Activated CD8-positive, alpha-beta T cell treated with anti-CD3 and anti-CD28 coated beads, Interleukin-2, amount 10 ng/mL, durations not matched to agents 7 days and 5 days (primary cell): Measurements from ENCODE around the gene CA9. TPM values are rescaled to one million over a fixed set of nuclear protein-coding genes. Genes with fewer than 3 reads are reported as not detected.

Source experiments
- ATAC-seq: fragments of 150-1000 bp; cut with Tn5 transposase; one replicate; pipeline ENCODE4 v1.10.0; 2021; ENCODE audit warnings: moderate library complexity
- CTCF ChIA-PET: fragments of 350-600 bp; sonication (Branson Sonifier 250); formaldehyde crosslinking; loops from one replicate; lab custom pipeline; 2021; ENCODE audit warnings: antibody characterized with exemption; lab: Charles Lee
- POLR2A ChIA-PET: fragments of 350-600 bp; sonication (Branson Sonifier 250); formaldehyde crosslinking; loops from one replicate; lab custom pipeline; 2021; ENCODE audit warnings: antibody characterized with exemption; lab: Charles Lee
- DNase-seq: peaks from one replicate; pipeline ENCODE4 v3.0.0-alpha.2; 2020
- H3K27ac Mint-ChIP-seq: one replicate; pipeline ENCODE4 v1.8.0; 2021; ENCODE audit warnings: mild to moderate bottlenecking, mixed read lengths
- H3K27me3 Mint-ChIP-seq: one replicate; pipeline ENCODE4 v1.8.0; 2021; ENCODE audit warnings: low read depth, mixed read lengths
- H3K36me3 Mint-ChIP-seq: one replicate; pipeline ENCODE4 v1.8.0; 2021; ENCODE audit warnings: low read depth, mixed read lengths
- H3K4me1 Mint-ChIP-seq: one replicate; pipeline ENCODE4 v1.8.0; 2021; ENCODE audit warnings: low read depth, mixed read lengths
- H3K4me3 Mint-ChIP-seq: one replicate; pipeline ENCODE4 v1.8.0; 2021; ENCODE audit warnings: mild to moderate bottlenecking, mixed read lengths
- H3K9me3 Mint-ChIP-seq: one replicate; pipeline ENCODE4 v1.8.0; 2022; ENCODE audit warnings: mixed read lengths; ENCODE audit not compliant: insufficient read depth
- total RNA-seq, 2 experiments: library from RNA; stranded (reverse); gene quantifications; one replicate each; pipeline ENCODE4 v1.2.3, GENCODE V29; 2021

CA9 gene
- total RNA-seq, 2 experiments from 2014 or later, result 0.50 to 1.3 TPM

- Mint-ChIP-seq H3K36me3 (peaks cover 5% of the 10 kb centered on the region), H3K4me3 (peak overlapping the region; percentile 45), H3K27me3 (no peaks in the 10 kb centered on the region), H3K27ac (no peak overlapping the region), H3K4me1 (peaks cover 37% of the 10 kb centered on the region), H3K9me3 (no peaks in the 10 kb centered on the region)
- POLR2A ChIA-PET, result interaction anchor here (0.9 to 1.2 kb wide), 3 partner anchors 8 to 35 kb away, joined by 3 to 4 read pairs (median 3); no protein-coding TSS in a partner anchor
- DNase-seq (no peak), ATAC-seq (no peak)
- CTCF ChIA-PET, result interaction anchor here (1.1 to 3.0 kb wide), 5 partner anchors 34 to 88 kb away, joined by 5 to 11 read pairs (median 6); partner anchors contain the start of genes CCDC107 and RMRP
Observed at GRCh38 chr9:35691757-35692301, 18.1 kb downstream of the CA9 start.

DNA sequence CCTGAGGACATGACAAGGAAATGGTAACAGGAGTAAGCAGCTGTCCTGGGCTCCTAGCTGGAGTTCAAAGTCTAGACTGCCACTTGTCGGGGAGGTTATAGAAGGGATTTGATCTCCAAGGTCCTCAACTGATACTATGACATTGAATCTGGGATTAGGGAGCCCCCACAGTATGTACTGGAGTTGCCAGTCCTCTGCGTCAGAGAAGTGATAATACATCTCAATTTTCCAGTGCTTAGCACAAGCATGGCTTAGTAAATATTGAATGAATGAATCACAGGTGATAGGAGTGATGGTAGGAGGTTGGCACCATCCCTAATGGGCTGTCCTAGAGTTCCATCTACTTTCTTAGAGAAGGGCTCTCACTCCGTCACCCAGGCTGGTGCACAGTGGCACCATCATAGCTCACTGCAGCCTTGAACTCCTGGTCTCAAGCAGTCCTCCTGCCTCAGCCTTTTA, 22.2 kb downstream of the CA9 start:
- peaks cover 5% of the 10 kb centered on the region for H3K36me3 Mint-ChIP-seq
- H3K27me3 Mint-ChIP-seq, result no peaks in the 10 kb centered on the region
- ChIA-PET CTCF (interaction anchor here (0.6 to 7.1 kb wide), 39 partner anchors 8 to 593 kb away, joined by 3 to 209 read pairs (median 8); partner anchors contain the start of genes ARHGEF39, CA9, CCDC107 and CD72), POLR2A (interaction anchor here (1.0 to 1.6 kb wide), 6 partner anchors 11 to 92 kb away, joined by 3 to 9 read pairs (median 4); partner anchors contain the start of genes CREB3 and TLN1)
- peaks cover 16% of the 10 kb centered on the region for H3K4me1 Mint-ChIP-seq
- DNase-seq (no peak), ATAC-seq (no peak)
- H3K9me3 Mint-ChIP-seq, result no peaks in the 10 kb centered on the region
- H3K27ac Mint-ChIP-seq, result peak overlapping the region; percentile 32
- no peak overlapping the region for H3K4me3 Mint-ChIP-seq

GRCh38 chr9:35696520-35697215, 22.9 kb downstream of the CA9 start:
- H3K36me3 Mint-ChIP-seq, result peaks cover 5% of the 10 kb centered on the region
- H3K9me3 Mint-ChIP-seq, result no peaks in the 10 kb centered on the region
- ATAC-seq (peak; percentile 93), DNase-seq (peak; percentile 70)
- peaks cover 9% of the 10 kb centered on the region for H3K4me1 Mint-ChIP-seq
- H3K27me3 Mint-ChIP-seq, result no peaks in the 10 kb centered on the region
- POLR2A ChIA-PET, result interaction anchor here (1.0 to 1.6 kb wide), 6 partner anchors 12 to 93 kb away, joined by 3 to 9 read pairs (median 4); partner anchors contain the start of genes CREB3 and TLN1
- H3K27ac Mint-ChIP-seq, result peak overlapping the region; percentile 52
- CTCF ChIA-PET, result interaction anchor here (0.6 to 7.1 kb wide), 41 partner anchors 9 to 594 kb away, joined by 3 to 209 read pairs (median 7); partner anchors contain the start of genes ARHGEF39, CA9, CCDC107 and CD72
- H3K4me3 Mint-ChIP-seq, result no peak overlapping the region

DNA sequence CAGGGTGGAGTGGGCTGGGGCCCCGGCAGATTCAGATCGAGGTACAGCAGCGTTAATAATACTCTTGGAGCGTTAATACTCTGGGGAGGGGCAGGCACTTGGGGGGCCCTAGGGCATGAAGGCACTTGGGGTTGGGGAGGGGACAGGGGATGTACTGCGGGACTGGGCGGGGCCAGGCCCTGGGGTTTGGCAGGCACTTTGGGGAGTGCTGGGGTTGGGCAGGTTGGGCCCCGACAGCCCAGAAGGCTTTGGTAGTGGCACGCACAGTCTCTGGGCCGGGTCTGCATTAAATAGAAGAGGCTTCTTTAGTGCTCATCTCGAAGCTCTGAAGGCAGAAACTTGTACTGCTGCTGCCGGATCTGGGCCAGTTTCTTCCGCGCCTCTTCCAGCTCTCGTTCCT, 23.8 kb downstream of the CA9 start:
- CTCF ChIA-PET, result interaction anchor here (0.9 to 7.1 kb wide), 19 partner anchors 9 to 205 kb away, joined by 3 to 209 read pairs (median 23); partner anchors contain the start of genes ARHGEF39, CCDC107, CD72 and CREB3
- ATAC-seq (no peak), DNase-seq (no peak)
- no peak overlapping the region for H3K4me3 Mint-ChIP-seq
- H3K4me1 Mint-ChIP-seq, result peaks cover 6% of the 10 kb centered on the region
- no peak overlapping the region for H3K27ac Mint-ChIP-seq
- H3K27me3 Mint-ChIP-seq, result no peaks in the 10 kb centered on the region
- peaks cover 5% of the 10 kb centered on the region for H3K36me3 Mint-ChIP-seq
- no peaks in the 10 kb centered on the region for H3K9me3 Mint-ChIP-seq
- POLR2A ChIA-PET, result interaction anchor here (1.6 kb wide), 1 partner anchor 51 kb away, joined by 5 read pairs; no protein-coding TSS in a partner anchor

- DNase-seq, result no peak
- no peak for ATAC-seq
- Mint-ChIP-seq H3K4me3 (no peak overlapping the region), H3K27me3 (no peaks in the 10 kb centered on the region), H3K9me3 (no peaks in the 10 kb centered on the region), H3K4me1 (peaks cover 6% of the 10 kb centered on the region), H3K27ac (no peak overlapping the region), H3K36me3 (peaks cover 11% of the 10 kb centered on the region)
- ChIA-PET POLR2A (no interaction called here), CTCF (interaction anchor here (1.0 to 7.1 kb wide), 9 partner anchors 10 to 93 kb away, joined by 3 to 209 read pairs (median 22); partner anchors contain the start of genes ARHGEF39, CCDC107, CREB3 and RMRP)
Observed at GRCh38 chr9:35698231-35698630, 24.5 kb downstream of the CA9 start.

- peaks cover 6% of the 10 kb centered on the region for H3K4me1 Mint-ChIP-seq
Observed at GRCh38 chr9:35700031-35700430, 26.3 kb downstream of the CA9 start.

GRCh38 chr9:35700942-35701341, 27.2 kb downstream of the CA9 start:
- CTCF ChIA-PET, result interaction anchor here (1.2 to 1.7 kb wide), 2 partner anchors 10 to 37 kb away, joined by 3 read pairs; no protein-coding TSS in a partner anchor
- H3K36me3 Mint-ChIP-seq, result peaks cover 30% of the 10 kb centered on the region
- POLR2A ChIA-PET, result no interaction called here
- no peak overlapping the region for H3K27ac Mint-ChIP-seq
- ATAC-seq, result no peak
- no peak overlapping the region for H3K4me3 Mint-ChIP-seq
- H3K9me3 Mint-ChIP-seq, result no peaks in the 10 kb centered on the region
- peaks cover 6% of the 10 kb centered on the region for H3K4me1 Mint-ChIP-seq
- H3K27me3 Mint-ChIP-seq, result no peaks in the 10 kb centered on the region
- no peak for DNase-seq

More at GRCh38 chr9:35700031-35700430, 26.3 kb downstream of the CA9 start:
- ChIA-PET POLR2A (interaction anchor here (1.4 kb wide), 1 partner anchor 28 kb away, joined by 3 read pairs; no protein-coding TSS in a partner anchor), CTCF (interaction anchor here (1.0 kb wide), 1 partner anchor 12 kb away, joined by 3 read pairs; no protein-coding TSS in a partner anchor)
- DNase-seq, result no peak
- H3K4me3 Mint-ChIP-seq, result no peak overlapping the region
- H3K9me3 Mint-ChIP-seq, result no peaks in the 10 kb centered on the region
- H3K36me3 Mint-ChIP-seq, result peaks cover 28% of the 10 kb centered on the region
- H3K27me3 Mint-ChIP-seq, result no peaks in the 10 kb centered on the region
- ATAC-seq, result no peak
- H3K27ac Mint-ChIP-seq, result no peak overlapping the region

- Mint-ChIP-seq H3K4me1 (no peaks in the 10 kb centered on the region), H3K27ac (no peak overlapping the region), H3K36me3 (peaks cover 47% of the 10 kb centered on the region), H3K9me3 (no peaks in the 10 kb centered on the region), H3K4me3 (no peak overlapping the region), H3K27me3 (no peaks in the 10 kb centered on the region)
- ChIA-PET POLR2A (interaction anchor here (0.6 to 1.2 kb wide), 2 partner anchors 8 to 109 kb away, joined by 3 to 4 read pairs; no protein-coding TSS in a partner anchor), CTCF (no interaction called here)
- ATAC-seq (no peak), DNase-seq (no peak)
Observed at GRCh38 chr9:35702696-35703095, 29.0 kb downstream of the CA9 start.

DNA sequence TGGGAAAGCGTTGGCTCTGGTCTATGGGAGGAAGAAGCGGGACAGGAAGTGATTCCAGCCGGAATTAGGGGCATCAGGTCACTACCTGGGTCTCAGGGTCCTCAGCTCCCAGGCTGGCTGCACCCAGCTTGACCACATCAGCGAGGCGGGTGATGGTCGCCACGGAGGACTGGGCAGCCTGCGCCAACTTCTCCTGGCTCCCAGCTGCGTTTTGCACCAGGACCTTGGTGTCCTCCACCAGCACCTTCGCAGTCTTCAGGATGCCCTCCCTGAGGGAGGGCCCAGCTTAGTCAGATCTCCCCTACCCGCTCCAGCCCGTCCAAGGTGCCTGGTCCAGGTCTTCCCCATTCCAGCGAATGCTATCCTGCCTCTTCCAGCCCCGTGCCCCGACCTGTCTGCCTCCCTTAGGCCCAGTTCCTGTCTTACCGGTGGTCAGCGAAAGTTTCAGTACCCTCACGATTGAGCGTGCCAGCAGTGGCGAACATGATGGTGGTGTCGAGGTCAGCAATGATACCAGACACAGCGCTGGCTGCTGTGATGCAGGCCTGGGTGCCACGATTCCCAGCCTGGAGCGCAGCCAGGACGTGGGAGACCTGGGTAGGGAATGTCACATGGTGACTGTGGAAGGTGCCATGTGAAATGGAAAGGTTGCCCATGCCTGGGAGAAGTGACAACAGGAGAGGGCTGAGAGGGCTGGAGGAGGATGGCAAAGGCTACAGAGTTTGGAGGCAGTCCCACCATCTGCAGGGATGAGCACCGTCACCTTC, 30.4 kb downstream of the CA9 start:
- Mint-ChIP-seq H3K9me3 (no peaks in the 10 kb centered on the region), H3K27me3 (no peaks in the 10 kb centered on the region), H3K4me1 (no peaks in the 10 kb centered on the region), H3K27ac (no peak overlapping the region), H3K36me3 (peaks cover 61% of the 10 kb centered on the region), H3K4me3 (no peak overlapping the region)
- no peak for ATAC-seq
- ChIA-PET CTCF (interaction anchor here (1.2 to 5.2 kb wide), 2 partner anchors 8 to 46 kb away, joined by 3 to 39 read pairs; partner anchors contain the start of gene CCDC107), POLR2A (interaction anchor here (0.8 kb wide), 1 partner anchor 800 kb away, joined by 3 read pairs; no protein-coding TSS in a partner anchor)
- DNase-seq, result no peak

DNA sequence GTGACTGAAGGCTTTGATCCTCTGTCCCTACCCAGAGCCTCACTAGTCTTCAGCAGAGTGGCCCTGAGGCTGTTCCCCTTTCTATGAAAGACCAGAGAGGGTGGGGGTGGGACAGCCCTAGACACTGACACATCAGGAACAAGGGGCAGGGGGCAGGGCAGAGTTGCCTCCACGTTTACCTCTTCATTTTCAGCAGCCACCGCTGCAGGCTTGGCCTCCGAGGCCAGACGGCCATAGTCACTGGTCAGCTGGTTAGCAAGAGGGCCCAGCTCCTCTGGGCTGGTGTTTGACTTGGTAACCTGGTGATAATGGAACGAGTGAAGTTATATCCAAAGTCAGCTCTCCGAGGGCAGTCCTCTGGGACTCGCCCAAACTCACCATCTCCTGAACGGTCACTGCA, 31.6 kb downstream of the CA9 start:
- Mint-ChIP-seq H3K27ac (no peak overlapping the region), H3K9me3 (no peaks in the 10 kb centered on the region), H3K36me3 (peaks cover 67% of the 10 kb centered on the region), H3K27me3 (no peaks in the 10 kb centered on the region), H3K4me3 (no peak overlapping the region), H3K4me1 (no peaks in the 10 kb centered on the region)
- ChIA-PET CTCF (interaction anchor here (1.5 to 5.2 kb wide), 2 partner anchors 10 to 102 kb away, joined by 4 to 39 read pairs; no protein-coding TSS in a partner anchor), POLR2A (interaction anchor here (1.3 kb wide), 1 partner anchor 58 kb away, joined by 3 read pairs; no protein-coding TSS in a partner anchor)
- ATAC-seq (no peak), DNase-seq (no peak)
